ENCODE data around the gene GNG11.
"Not testable (repeated sequence)": the region's sequence is repeated elsewhere in the genome, so short reads cannot be mapped to it uniquely, and the experiment has no call there.

- not testable (repeated sequence) for TF ChIP-seq POLR2AphosphoS5 (IDR thresholded peaks at IDR 0.05; ENCODE audit: insufficient read depth, low read depth, low read length); CTCF (IDR thresholded peaks at IDR 0.05; ENCODE audit: extremely low read depth in 1 of 2, insufficient read depth in 1 of 2, low read depth in 1 of 2, low read length in 2 of 2); POLR2A (IDR thresholded peaks at IDR 0.05; ENCODE audit: low read depth, low read length); EZH2 (IDR thresholded peaks at IDR 0.05; ENCODE audit: borderline replicate concordance, low read depth, low read length, severe bottlenecking); GATA2 (IDR thresholded peaks at IDR 0.05; ENCODE audit: insufficient read depth, insufficient read length, low read depth, low read length); MYC (IDR thresholded peaks at IDR 0.05; ENCODE audit: low read depth, low read length); MAX (IDR thresholded peaks at IDR 0.05; ENCODE audit: insufficient read depth, insufficient read length); FOS (IDR thresholded peaks at IDR 0.05; ENCODE audit: borderline replicate concordance, insufficient read depth, low read length)
- TF ChIP-seq JUN (IDR thresholded peaks at IDR 0.05; ENCODE audit: borderline replicate concordance, insufficient read depth, insufficient read length, low read depth), result peak; percentile 55
These were observed 5.6 kb upstream of the GNG11 start for GRCh38 chr7:93915888-93916287.
